Keratinocyte (primary cell): ENCODE data around the gene SIPA1L3. TPM values are rescaled to one million over a fixed set of nuclear protein-coding genes. Genes with fewer than 3 reads are reported as not detected.

Source experiments
- DNase-seq: peaks from one replicate; pipeline ENCODE4 v3.0.0-alpha.2; 2011; ENCODE audit warnings: low read depth, missing footprints, low spot score
- FAIRE-seq: peaks from 2 replicates; lab custom pipeline; 2011; peaks lifted over from hg19 to GRCh38; lab: Jason Lieb, UNC
- H2AFZ ChIP-seq: 2 replicates; pipeline ENCODE4 v1.6.0; 2012; ENCODE audit warnings: low read length, control low read depth, inconsistent platforms; ENCODE audit not compliant: control insufficient read depth
- H3K27ac ChIP-seq: 2 replicates; pipeline ENCODE4 v1.5.1; 2011; ENCODE audit warnings: low read length; ENCODE audit not compliant: control insufficient read depth, insufficient read depth
- H3K27me3 ChIP-seq: 3 replicates; pipeline ENCODE4 v1.6.0; 2011; ENCODE audit warnings: low read length; ENCODE audit not compliant: control insufficient read depth, insufficient read depth; ENCODE audit errors: extremely low read depth
- H3K36me3 ChIP-seq, 2 experiments: 2 replicates in 1 of 2; 3 replicates in 1 of 2; pipeline ENCODE4 v1.5.1; 2011; ENCODE audit warnings: low read length in 2 of 2, mild to moderate bottlenecking in 1 of 2; ENCODE audit not compliant: control insufficient read depth in 2 of 2, insufficient read depth in 2 of 2; ENCODE audit errors: extremely low read depth in 1 of 2
- H3K4me1 ChIP-seq: 3 replicates; pipeline ENCODE4 v1.5.1; 2011; ENCODE audit warnings: low read length; ENCODE audit not compliant: control insufficient read depth, insufficient read depth; ENCODE audit errors: extremely low read depth
- H3K4me2 ChIP-seq: 3 replicates; pipeline ENCODE4 v1.6.0; 2011; ENCODE audit warnings: low read depth, low read length; ENCODE audit not compliant: control insufficient read depth, insufficient read depth; ENCODE audit errors: extremely low read depth
- H3K4me3 ChIP-seq, 3 experiments: fragments of 200-600 bp in 1 of 3; sonication (generic) in 1 of 3; 2 replicates in 2 of 3; 3 replicates in 1 of 3; pipeline ENCODE4 v1.5.1; 2011 to 2016; ENCODE audit warnings: low read length in 3 of 3, mild to moderate bottlenecking in 3 of 3, control low read depth in 2 of 3, inconsistent platforms in 1 of 3, low read depth in 1 of 3, mixed read lengths in 1 of 3, mixed run types in 1 of 3, moderate library complexity in 1 of 3; ENCODE audit not compliant: control insufficient read depth in 2 of 3, insufficient read depth in 2 of 3; ENCODE audit errors: extremely low read depth in 1 of 3
- H3K79me2 ChIP-seq: 2 replicates; pipeline ENCODE4 v1.6.0; 2012; ENCODE audit warnings: low read length; ENCODE audit not compliant: control insufficient read depth, insufficient read depth
- H3K9ac ChIP-seq: 3 replicates; pipeline ENCODE4 v1.6.0; 2011; ENCODE audit warnings: low read length; ENCODE audit not compliant: control insufficient read depth, insufficient read depth; ENCODE audit errors: extremely low read depth
- H3K9me1 ChIP-seq: 3 replicates; pipeline ENCODE4 v1.6.0; 2011; ENCODE audit warnings: low read length; ENCODE audit not compliant: control insufficient read depth, insufficient read depth; ENCODE audit errors: extremely low read depth
- H3K9me3 ChIP-seq: 2 replicates; pipeline ENCODE4 v1.5.1; 2012; ENCODE audit warnings: low read depth, low read length; ENCODE audit not compliant: control insufficient read depth
- H4K20me1 ChIP-seq: 3 replicates; pipeline ENCODE4 v1.6.0; 2011; ENCODE audit warnings: low read length; ENCODE audit not compliant: control insufficient read depth, insufficient read depth; ENCODE audit errors: extremely low read depth
- CTCF ChIP-seq, 3 experiments: IDR thresholded peaks in 1 of 3; conservative IDR thresholded peaks in 1 of 3; optimal IDR thresholded peaks in 1 of 3; 2 replicates in 2 of 3; 3 replicates in 1 of 3; pipeline versions ENCODE3 to v1.5.1; 2011; ENCODE audit warnings: low read length in 3 of 3, mild to moderate bottlenecking in 3 of 3, moderate library complexity in 2 of 3, control low read depth in 1 of 3, inconsistent platforms in 1 of 3; ENCODE audit not compliant: insufficient read depth in 2 of 3; ENCODE audit errors: extremely low read depth in 1 of 3
- EZH2 ChIP-seq: IDR thresholded peaks from one replicate; pipeline ENCODE4 v1.6.1; 2012; ENCODE audit warnings: inconsistent platforms, mild to moderate bottlenecking, low read length, moderate library complexity
- dilution Hi-C: fragments of 300-500 bp; cut with MboI; formaldehyde crosslinking; loops from one replicate; pipeline ENCODE4 v1.7.0; 2020; ENCODE audit warnings: low sequenced_read_pairs; ENCODE audit not compliant: extremely low pct_ligation_motif_present
- polyA plus RNA-seq, 5 experiments: library from polyadenylated mRNA; depleted of rRNA in 3 of 5; stranded (reverse) in 3 of 5; stranded (forward) in 1 of 5; unstranded in 1 of 5; fragments of >200 nt; gene quantifications; 1 replicate in 1 of 5; 2 replicates in 3 of 5; 3 replicates in 1 of 5; pipeline versions ENCODE4 v1.2.1 to v1.2.3, GENCODE V29; 2011 to 2012; ENCODE audit warnings: missing spikeins in 2 of 5, low read depth in 1 of 5, low replicate concordance in 1 of 5

The SIPA1L3 gene
- polyA plus RNA-seq, 1 donor (not counting 4 experiments of a cell fraction or from before 2014, with no cell fraction given) = 8.0 TPM

GRCh38 chr19:38252385-38252784, 345.4 kb downstream of the SIPA1L3 start:
- Histone ChIP-seq H3K4me2 (no peak overlapping the region), H3K9ac (no peak overlapping the region), H3K27me3 (no peaks in the 10 kb centered on the region), H3K79me2 (no peaks in the 10 kb centered on the region), H3K4me3 (no peak overlapping the region), H2AFZ (no peak overlapping the region), H3K9me3 (no peaks in the 10 kb centered on the region), H3K9me1 (no peaks in the 10 kb centered on the region), H3K4me1 (peaks cover 28% of the 10 kb centered on the region), H4K20me1 (no peaks in the 10 kb centered on the region), H3K36me3 (no peaks in the 10 kb centered on the region), H3K27ac (no peak overlapping the region)
- DNase-seq (no peak), FAIRE-seq (no peak)
- TF ChIP-seq EZH2 (no peak), CTCF (optimal IDR thresholded peaks at IDR 0.05 in 1 of 3, IDR thresholded peaks at IDR 0.05 in 1 of 3, conservative IDR thresholded peaks at IDR 0.05 in 1 of 3; ENCODE audit: extremely low read depth in 1 of 3, insufficient read depth in 2 of 3, low read length in 3 of 3) (no peak)
- dilution Hi-C loops = no loop called here

DNA sequence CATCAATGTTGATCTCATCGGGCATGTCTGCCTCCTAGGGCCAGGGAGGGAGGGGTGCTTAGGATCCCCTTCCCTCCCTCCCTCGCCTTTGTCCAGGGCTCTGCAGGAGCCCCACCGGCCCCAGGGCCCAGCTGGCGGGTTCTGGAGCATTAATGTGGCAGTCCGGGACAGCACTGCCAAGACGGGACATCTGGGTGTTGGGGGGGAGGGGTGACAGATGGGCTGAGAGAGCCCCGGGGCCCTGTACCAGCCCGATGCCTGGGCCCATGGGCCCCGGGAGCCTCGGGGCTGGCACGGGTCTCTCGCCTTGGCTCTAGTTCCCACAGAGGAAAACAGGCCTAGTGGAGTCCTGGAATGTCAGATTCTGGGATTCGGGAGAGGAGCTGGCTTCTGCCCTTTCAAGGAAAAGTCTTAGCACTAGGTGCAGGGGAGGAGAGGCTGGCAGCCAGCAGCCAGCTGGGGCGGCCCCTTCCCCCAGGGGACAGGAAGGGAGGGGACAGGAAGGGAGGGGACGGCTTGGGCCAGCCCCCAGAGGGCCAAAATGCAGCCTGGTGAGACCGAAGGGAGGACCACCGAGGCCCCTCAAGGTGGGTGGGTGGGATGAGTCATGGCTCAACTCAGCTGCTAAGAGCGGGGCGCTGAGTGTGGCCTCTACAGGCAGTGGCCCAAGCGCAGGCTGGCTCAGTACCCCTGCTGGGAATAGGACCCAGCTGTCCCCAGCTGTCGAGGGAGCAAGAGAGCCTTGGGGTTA, 346.1 kb downstream of the SIPA1L3 start:
- FAIRE-seq = no peak
- H4K20me1 ChIP-seq = no peaks in the 10 kb centered on the region
- no peaks in the 10 kb centered on the region for H3K36me3 ChIP-seq
- no peaks in the 10 kb centered on the region for H3K79me2 ChIP-seq
- dilution Hi-C loops = no loop called here
- no peaks in the 10 kb centered on the region for H3K9me1 ChIP-seq
- H3K9ac ChIP-seq = no peak overlapping the region
- TF ChIP-seq EZH2 (no peak), CTCF (optimal IDR thresholded peaks at IDR 0.05 in 1 of 3, IDR thresholded peaks at IDR 0.05 in 1 of 3, conservative IDR thresholded peaks at IDR 0.05 in 1 of 3; ENCODE audit: extremely low read depth in 1 of 3, insufficient read depth in 2 of 3, low read length in 3 of 3) (no peak)
- H3K27me3 ChIP-seq = no peaks in the 10 kb centered on the region
- H3K9me3 ChIP-seq = no peaks in the 10 kb centered on the region
- H3K4me1 ChIP-seq = peaks cover 28% of the 10 kb centered on the region
- H3K4me3 ChIP-seq = no peak overlapping the region
- H3K4me2 ChIP-seq = no peak overlapping the region
- no peak for DNase-seq
- no peak overlapping the region for H3K27ac ChIP-seq
- no peak overlapping the region for H2AFZ ChIP-seq
